Stomach (tissue), 9 donors: Measurements from ENCODE around the gene HDGFL2. TPM values are rescaled to one million over a fixed set of nuclear protein-coding genes. Genes with fewer than 3 reads are reported as not detected.

Source experiments
- DNase-seq, 2 donors: peaks; one replicate each; pipeline versions ENCODE4 v3.0.0 to v3.0.0-alpha.2; 2013 to 2019
- H3K27ac ChIP-seq, 5 donors: fragments of 200-600 bp in 4 of 5; sonication (generic) in 4 of 5; one replicate each; pipeline ENCODE4 v1.5.1; 2013 to 2019; ENCODE audit warnings: mild to moderate bottlenecking in 1 of 5, moderate library complexity in 1 of 5
- H3K27me3 ChIP-seq, 3 donors: fragments of 200-600 bp; sonication (generic); one replicate each; pipeline ENCODE4 v1.5.1; 2017 to 2019; ENCODE audit warnings: mixed run types in 1 of 3
- H3K36me3 ChIP-seq, 4 donors: fragments of 200-600 bp; sonication (generic); 1 replicate in 3 of 4; 2 replicates in 1 of 4; pipeline ENCODE4 v1.5.1; 2016 to 2019
- H3K4me1 ChIP-seq, 4 donors: fragments of 200-600 bp; sonication (generic); one replicate each; pipeline ENCODE4 v1.5.1; 2016 to 2019
- H3K4me3 ChIP-seq, 4 donors: fragments of 200-600 bp; sonication (generic) in 3 of 4; one replicate each; pipeline ENCODE4 v1.5.1; 2016 to 2019; ENCODE audit warnings: mild to moderate bottlenecking in 1 of 4
- H3K9me3 ChIP-seq, 4 donors: fragments of 200-600 bp; sonication (generic); one replicate each; pipeline ENCODE4 v1.5.1; 2016 to 2019
- EP300 ChIP-seq: sonication (generic); formaldehyde crosslinking; IDR thresholded peaks from one replicate; pipeline ENCODE4 v1.6.1; 2017; ENCODE audit warnings: antibody characterized with exemption
- POLR2A ChIP-seq, 4 donors: fragments of 450-650 bp; IDR thresholded peaks; one replicate each; pipeline ENCODE4 v1.6.1; 2016; ENCODE audit warnings: antibody characterized with exemption in 4 of 4, control low read depth in 2 of 4, mild to moderate bottlenecking in 1 of 4, moderate library complexity in 1 of 4
- POLR2AphosphoS5 ChIP-seq, 3 donors: sonication (generic); formaldehyde crosslinking; IDR thresholded peaks; one replicate each; pipeline ENCODE4 v1.6.1; 2016; ENCODE audit warnings: antibody characterized with exemption in 3 of 3
- WGBS, 5 donors: extraction: QIAGEN DNeasy Blood & Tissue Kit in 3 of 5; methylation state at CpG; one replicate each; pipeline versions ENCODE4 v1.1.5 to v1.1.7; 2013 to 2018; 5-methylcytosine and 5-hydroxymethylcytosine counted together
- intact Hi-C: fragments of 100-400 bp; cut with DNase I; formaldehyde crosslinking; loops from one replicate; pipeline ENCODE4 v1.15.1; 2023; ENCODE audit warnings: low total_unique reads
- polyA plus RNA-seq, 3 donors: library from polyadenylated mRNA; stranded (reverse); fragments of 200-250 nt; gene quantifications; one replicate each; pipeline ENCODE4 v1.2.3, GENCODE V29; 2013
- small RNA-seq, 4 donors: library from RNA; depleted of rRNA; stranded (forward); fragments of <200 nt; gene quantifications; one replicate each; pipeline ENCODE3, GENCODE V24; 2016
- total RNA-seq, 5 donors: library from RNA; depleted of rRNA; stranded (reverse); fragments of >200 nt; gene quantifications; one replicate each; pipeline versions ENCODE4 v1.1.0 to v1.2.3, GENCODE V29; 2014 to 2016
- TF ChIP-seq, protein P1 (sequence below), 7 experiments: fragments of 450-650 bp in 4 of 7; fragments of 200-600 bp in 3 of 7; sonication (generic) in 3 of 7; IDR thresholded peaks; one replicate each; pipeline ENCODE4 v1.5.1; 2016 to 2019; ENCODE audit warnings: antibody characterized with exemption in 7 of 7, control low read depth in 2 of 7, mild to moderate bottlenecking in 1 of 7
- donor health status: healthy with polysubstance abuse.
- donor health status: Bipolar disorder and iron deficiency.
- donor health status: healthy.

Gene HDGFL2
- total and polyA plus RNA-seq, 8 donors = 25.5 to 127 (median 35.0) TPM

DNA sequence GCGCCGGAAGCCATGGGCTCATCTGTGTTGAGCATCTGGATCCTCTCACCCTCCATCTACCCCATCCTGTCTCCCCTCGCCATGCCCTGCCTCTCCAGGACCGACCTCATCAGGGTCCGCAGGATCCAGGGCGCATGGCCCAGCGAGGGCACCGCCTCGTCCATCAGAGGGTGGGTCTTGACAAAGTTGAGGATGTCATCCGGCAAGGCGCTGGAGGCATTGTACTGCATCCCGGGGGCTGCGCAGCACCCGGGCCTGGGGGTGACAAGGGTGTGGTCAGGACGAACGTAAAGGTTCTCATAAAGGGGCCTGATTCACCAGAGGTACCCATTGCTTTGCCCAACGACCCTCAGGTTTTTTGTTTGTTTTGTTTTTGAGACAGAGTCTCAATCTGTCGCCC, 77.9 kb downstream of the HDGFL2 start:
- DNase-seq = no peak
- peaks cover 0 to 31% (median 0%) of the 10 kb centered on the region in 3 donors for H3K27me3 ChIP-seq
- no peaks in the 10 kb centered on the region for H3K9me3 ChIP-seq
- H3K27ac ChIP-seq = no peak overlapping the region
- peaks cover 0 to 15% (median 3%) of the 10 kb centered on the region in 4 donors for H3K36me3 ChIP-seq
- peaks cover 0 to 6% (median 0%) of the 10 kb centered on the region in 4 donors for H3K4me1 ChIP-seq
- TF ChIP-seq EP300 (no peak), POLR2A (IDR thresholded peaks at IDR 0.05) (no peak), POLR2AphosphoS5 (IDR thresholded peaks at IDR 0.05) (no peak)
- TF ChIP-seq, protein P1, sequence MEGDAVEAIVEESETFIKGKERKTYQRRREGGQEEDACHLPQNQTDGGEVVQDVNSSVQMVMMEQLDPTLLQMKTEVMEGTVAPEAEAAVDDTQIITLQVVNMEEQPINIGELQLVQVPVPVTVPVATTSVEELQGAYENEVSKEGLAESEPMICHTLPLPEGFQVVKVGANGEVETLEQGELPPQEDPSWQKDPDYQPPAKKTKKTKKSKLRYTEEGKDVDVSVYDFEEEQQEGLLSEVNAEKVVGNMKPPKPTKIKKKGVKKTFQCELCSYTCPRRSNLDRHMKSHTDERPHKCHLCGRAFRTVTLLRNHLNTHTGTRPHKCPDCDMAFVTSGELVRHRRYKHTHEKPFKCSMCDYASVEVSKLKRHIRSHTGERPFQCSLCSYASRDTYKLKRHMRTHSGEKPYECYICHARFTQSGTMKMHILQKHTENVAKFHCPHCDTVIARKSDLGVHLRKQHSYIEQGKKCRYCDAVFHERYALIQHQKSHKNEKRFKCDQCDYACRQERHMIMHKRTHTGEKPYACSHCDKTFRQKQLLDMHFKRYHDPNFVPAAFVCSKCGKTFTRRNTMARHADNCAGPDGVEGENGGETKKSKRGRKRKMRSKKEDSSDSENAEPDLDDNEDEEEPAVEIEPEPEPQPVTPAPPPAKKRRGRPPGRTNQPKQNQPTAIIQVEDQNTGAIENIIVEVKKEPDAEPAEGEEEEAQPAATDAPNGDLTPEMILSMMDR (IDR thresholded peaks at IDR 0.05) = no peak
- H3K4me3 ChIP-seq = no peak overlapping the region
- intact Hi-C loops = no loop called here
- WGBS, 5 donors = 88 to 93% (median 89%) methylated on average over 18 of the region's 18 CpGs

DNA sequence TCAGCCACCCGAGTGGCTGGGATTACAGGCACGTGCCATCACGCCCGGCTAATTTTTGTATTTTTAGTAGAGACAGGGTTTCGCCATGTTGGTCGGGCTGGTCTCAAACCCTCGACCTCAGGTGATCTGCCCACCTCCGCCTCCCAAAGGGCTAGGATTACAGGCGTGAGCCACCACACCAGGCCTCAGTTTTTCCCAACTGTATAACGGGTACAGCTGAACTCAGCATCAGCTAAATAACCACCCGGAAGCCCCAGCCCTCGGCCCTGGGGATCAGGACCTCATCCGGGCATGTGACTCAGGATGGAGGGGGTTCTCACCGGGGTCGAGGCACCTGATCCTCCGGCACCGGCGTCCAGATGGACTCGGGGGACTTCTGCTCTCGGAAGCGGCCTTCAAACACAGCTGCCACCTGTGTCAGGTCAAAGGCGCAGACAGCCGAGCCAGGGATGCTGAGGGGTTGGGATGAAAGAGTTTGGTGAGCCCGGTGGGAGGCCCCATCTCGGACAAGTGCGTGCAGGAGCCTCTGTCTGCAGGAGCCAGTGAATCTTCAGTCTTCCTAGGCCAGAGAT, 78.5 kb downstream of the HDGFL2 start:
- Histone ChIP-seq H3K27ac (no peak overlapping the region), H3K4me3 (no peak overlapping the region), H3K36me3 (peaks cover 0 to 16% (median 4%) of the 10 kb centered on the region in 4 donors), H3K27me3 (peaks cover 0 to 31% (median 0%) of the 10 kb centered on the region in 3 donors), H3K4me1 (peaks cover 0 to 6% (median 0%) of the 10 kb centered on the region in 4 donors), H3K9me3 (no peaks in the 10 kb centered on the region)
- intact Hi-C loops = no loop called here
- TF ChIP-seq, protein P1 (IDR thresholded peaks at IDR 0.05) = no peak
- no peak for TF ChIP-seq EP300
- TF ChIP-seq POLR2A (IDR thresholded peaks at IDR 0.05) = no peak
- no peak for TF ChIP-seq POLR2AphosphoS5 (IDR thresholded peaks at IDR 0.05)
- WGBS, 5 donors = 77 to 92% (median 85%) methylated on average over 11 to 26 of the region's 26 CpGs
- no peak for DNase-seq

Small RNA genes within 50 kb of the gene (small RNA-seq; reads per million reads assigned to genes)
- gene MIR4746 = 0 reads per million in 4 donors

Other genes with a start within 250 kb of the HDGFL2 start
- gene EBI3, start 242.8 kb upstream of the HDGFL2 start, total RNA-seq = under 1 TPM in 1 of 5 donors, not detected in 4; 0.55 TPM
- gene EBI3, start 242.8 kb upstream of the HDGFL2 start, polyA plus RNA-seq = 1 to 10 TPM; 2.0 to 2.7 (median 2.7) TPM
- gene YJU2, start 225.2 kb upstream of the HDGFL2 start, total RNA-seq = 10 to 100 TPM in 3 of 5 donors, 1 to 10 TPM in 2; 3.5 to 48.4 (median 13.0) TPM
- 10 to 100 TPM; 26.0 to 34.7 (median 30.4) TPM for gene YJU2, start 225.2 kb upstream of the HDGFL2 start, polyA plus RNA-seq
- gene SHD, start 193.0 kb upstream of the HDGFL2 start, total RNA-seq = 1 to 10 TPM in 1 of 5 donors, not detected in 4; 7.0 TPM
- not detected for gene SHD, start 193.0 kb upstream of the HDGFL2 start, polyA plus RNA-seq
- gene TMIGD2, start 169.9 kb upstream of the HDGFL2 start, total RNA-seq = 1 to 10 TPM in 1 of 5 donors, not detected in 4; 1.1 TPM
- under 1 TPM in 1 of 3 donors, not detected in 2; 0.55 TPM for gene TMIGD2, start 169.9 kb upstream of the HDGFL2 start, polyA plus RNA-seq
- 10 to 100 TPM in 1 of 5 donors, 1 to 10 TPM in 2, not detected in 2; 1.1 to 12.5 (median 2.3) TPM for gene FSD1, start 167.7 kb upstream of the HDGFL2 start, total RNA-seq
- 1 to 10 TPM in 1 of 3 donors, under 1 TPM in 1, not detected in 1; 0.31 to 1.3 TPM for gene FSD1, start 167.7 kb upstream of the HDGFL2 start, polyA plus RNA-seq
- gene STAP2, start 133.5 kb upstream of the HDGFL2 start, total RNA-seq = 100 to 1,000 TPM in 1 of 5 donors, 10 to 100 TPM in 3, not detected in 1; 20.7 to 250 (median 35.1) TPM
- gene STAP2, start 133.5 kb upstream of the HDGFL2 start, polyA plus RNA-seq = 10 to 100 TPM; 32.7 to 70.8 (median 52.4) TPM
- gene MPND, start 128.7 kb upstream of the HDGFL2 start, total RNA-seq = 10 to 100 TPM in 2 of 5 donors, 1 to 10 TPM in 3; 2.2 to 24.5 (median 8.3) TPM
- gene MPND, start 128.7 kb upstream of the HDGFL2 start, polyA plus RNA-seq = 10 to 100 TPM; 20.4 to 25.0 (median 22.0) TPM
- 100 to 1,000 TPM in 1 of 5 donors, 10 to 100 TPM in 4; 14.8 to 111 (median 26.3) TPM for gene SH3GL1, start 71.8 kb upstream of the HDGFL2 start, total RNA-seq
- 10 to 100 TPM; 44.9 to 48.5 (median 46.0) TPM for gene SH3GL1, start 71.8 kb upstream of the HDGFL2 start, polyA plus RNA-seq
- 100 to 1,000 TPM in 1 of 5 donors, 10 to 100 TPM in 1, 1 to 10 TPM in 3; 1.8 to 100 (median 9.8) TPM for gene CHAF1A, start 69.7 kb upstream of the HDGFL2 start, total RNA-seq
- 1 to 10 TPM; 5.4 to 7.2 (median 5.8) TPM for gene CHAF1A, start 69.7 kb upstream of the HDGFL2 start, polyA plus RNA-seq
- gene UBXN6, start 14.5 kb upstream of the HDGFL2 start, total RNA-seq = 100 to 1,000 TPM in 1 of 5 donors, 10 to 100 TPM in 4; 19.3 to 208 (median 73.7) TPM
- gene UBXN6, start 14.5 kb upstream of the HDGFL2 start, polyA plus RNA-seq = 100 to 1,000 TPM; 112 to 148 (median 138) TPM
- gene PLIN4, start 46.2 kb downstream of the HDGFL2 start, total RNA-seq = 10 to 100 TPM in 3 of 5 donors, 1 to 10 TPM in 2; 9.0 to 64.7 (median 24.9) TPM
- 10 to 100 TPM in 1 of 3 donors, 1 to 10 TPM in 2; 3.5 to 13.2 (median 6.8) TPM for gene PLIN4, start 46.2 kb downstream of the HDGFL2 start, polyA plus RNA-seq
- gene PLIN5, start 62.9 kb downstream of the HDGFL2 start, total RNA-seq = 100 to 1,000 TPM in 1 of 5 donors, 10 to 100 TPM in 2, 1 to 10 TPM in 2; 1.4 to 114 (median 37.8) TPM
- 10 to 100 TPM; 23.8 to 37.9 (median 25.3) TPM for gene PLIN5, start 62.9 kb downstream of the HDGFL2 start, polyA plus RNA-seq
- gene LRG1, start 67.7 kb downstream of the HDGFL2 start, total RNA-seq = 10 to 100 TPM in 1 of 5 donors, 1 to 10 TPM in 3, not detected in 1; 4.2 to 17.2 (median 7.3) TPM
- 10 to 100 TPM in 2 of 3 donors, 1 to 10 TPM in 1; 2.1 to 23.3 (median 16.1) TPM for gene LRG1, start 67.7 kb downstream of the HDGFL2 start, polyA plus RNA-seq
- gene SEMA6B, start 87.4 kb downstream of the HDGFL2 start, total RNA-seq = 1 to 10 TPM in 4 of 5 donors, not detected in 1; 1.2 to 6.7 (median 2.1) TPM
- 1 to 10 TPM; 1.7 to 2.1 (median 1.9) TPM for gene SEMA6B, start 87.4 kb downstream of the HDGFL2 start, polyA plus RNA-seq
- 10 to 100 TPM in 2 of 5 donors, 1 to 10 TPM in 3; 7.0 to 43.4 (median 9.5) TPM for gene TNFAIP8L1, start 167.2 kb downstream of the HDGFL2 start, total RNA-seq
- 1 to 10 TPM; 5.3 to 5.5 (median 5.4) TPM for gene TNFAIP8L1, start 167.2 kb downstream of the HDGFL2 start, polyA plus RNA-seq
- 10 to 100 TPM; 41.4 to 77.5 (median 71.3) TPM for gene MYDGF, start 198.0 kb downstream of the HDGFL2 start, total RNA-seq
- gene MYDGF, start 198.0 kb downstream of the HDGFL2 start, polyA plus RNA-seq = 10 to 100 TPM; 66.4 to 86.6 (median 75.3) TPM